ENCODE data around the gene WDFY2. TPM values are rescaled to one million over a fixed set of nuclear protein-coding genes. Genes with fewer than 3 reads are reported as not detected.

Gene WDFY2
- total RNA-seq, 4 donors from 2014 or later = 7.7 to 23.3 (median 18.2) TPM

- DNase-seq = no peak
- intact Hi-C loops (cut with DNase I) = no loop called here
- Histone ChIP-seq H3K36me3 (peaks cover 0 to 36% (median 0%) of the 10 kb centered on the region in 3 donors), H3K4me1 (peaks cover 0 to 40% (median 0%) of the 10 kb centered on the region in 3 donors), H3K27ac (no peak overlapping the region), H3K9me3 (no peaks in the 10 kb centered on the region), H3K27me3 (no peaks in the 10 kb centered on the region), H3K4me3 (no peak overlapping the region)
- no peak for TF ChIP-seq CTCF (IDR thresholded peaks at IDR 0.05)
These were observed 140.5 kb downstream of the WDFY2 start for GRCh38 chr13:51724721-51725120.

DNA sequence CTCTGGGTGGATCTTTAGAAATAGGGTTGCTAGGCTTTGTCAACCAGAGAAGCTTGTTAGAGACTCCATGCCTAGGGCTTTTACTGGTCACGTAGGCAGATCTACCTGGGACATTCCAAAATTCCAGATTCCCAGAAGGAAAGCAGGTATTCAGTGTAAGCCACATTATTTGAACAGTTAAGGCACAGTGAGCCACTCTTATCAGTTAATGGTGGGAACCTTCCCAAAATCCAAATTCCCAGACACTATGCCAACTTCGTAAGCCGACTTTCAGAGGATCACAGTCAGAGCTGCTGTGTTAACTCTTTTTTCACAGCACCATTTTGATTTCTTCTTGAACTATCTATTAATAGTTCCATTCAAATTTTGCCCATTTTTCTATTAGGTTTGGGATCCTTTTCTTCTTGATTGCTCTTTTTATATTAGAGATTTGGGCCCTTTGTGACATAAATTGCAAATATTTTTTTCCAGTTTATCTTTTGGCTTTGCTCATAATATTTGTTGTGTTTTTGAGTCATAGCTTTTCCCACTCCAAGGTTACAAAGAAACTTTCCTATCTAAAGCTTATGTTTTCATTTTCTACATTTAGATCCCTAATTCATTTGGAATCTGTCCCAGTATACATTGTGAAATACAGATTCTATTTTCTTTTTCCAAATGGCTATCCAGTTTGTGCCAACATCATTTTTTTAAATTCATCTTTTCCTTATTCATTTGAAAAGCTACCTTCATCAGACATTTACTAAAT is 142.4 kb downstream of the WDFY2 start:
- H3K27ac ChIP-seq = peak overlapping the region in 2 of 4 donors; percentile 74 to 77
- no peak overlapping the region for H3K4me3 ChIP-seq
- no peaks in the 10 kb centered on the region for H3K27me3 ChIP-seq
- no peak for DNase-seq
- peaks cover 0 to 27% (median 0%) of the 10 kb centered on the region in 3 donors for H3K36me3 ChIP-seq
- no peaks in the 10 kb centered on the region for H3K9me3 ChIP-seq
- WGBS, 2 donors = 57 to 59% methylated on average over 3 of the region's 3 CpGs
- intact Hi-C loops (cut with DNase I) = no loop called here
- TF ChIP-seq CTCF (IDR thresholded peaks at IDR 0.05) (no peak), POLR2A (IDR thresholded peaks at IDR 0.05) (no peak)
- H3K4me1 ChIP-seq = peaks cover 7 to 53% (median 13%) of the 10 kb centered on the region in 3 donors

- Histone ChIP-seq H3K4me1 (peaks cover 7 to 58% (median 14%) of the 10 kb centered on the region in 3 donors), H3K36me3 (peaks cover 0 to 27% (median 0%) of the 10 kb centered on the region in 3 donors), H3K27me3 (no peaks in the 10 kb centered on the region), H3K4me3 (no peak overlapping the region), H3K9me3 (no peaks in the 10 kb centered on the region), H3K27ac (no peak overlapping the region)
- 80 to 82% methylated on average over 8 of the region's 8 CpGs for WGBS, 2 donors
- no peak for DNase-seq
- intact Hi-C loops (cut with DNase I) = no loop called here
- TF ChIP-seq CTCF (IDR thresholded peaks at IDR 0.05) (no peak), POLR2A (IDR thresholded peaks at IDR 0.05) (no peak)
These were observed 143.5 kb downstream of the WDFY2 start for GRCh38 chr13:51727634-51728274.

DNA sequence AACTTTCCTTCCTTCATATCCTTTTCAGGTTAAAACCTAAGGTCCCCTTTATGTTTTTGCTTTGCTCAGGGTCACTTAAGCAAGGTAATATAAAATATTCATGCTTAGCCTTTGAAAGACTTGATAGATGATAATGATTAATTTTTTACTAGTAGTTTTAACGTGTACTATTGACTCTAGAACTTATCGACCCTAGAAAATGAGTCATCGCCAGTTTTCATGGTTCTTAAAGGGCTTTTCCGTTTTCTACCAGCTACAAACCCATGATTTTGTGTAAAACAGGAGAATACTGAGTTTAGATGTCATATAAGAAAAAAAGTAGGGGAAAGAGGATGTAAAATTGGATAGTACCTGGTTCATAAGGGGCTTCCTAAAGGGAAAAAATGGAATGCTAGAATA is 144.0 kb downstream of the WDFY2 start:
- DNase-seq = no peak
- intact Hi-C loops (cut with DNase I) = no loop called here
- Histone ChIP-seq H3K36me3 (peaks cover 0 to 27% (median 0%) of the 10 kb centered on the region in 3 donors), H3K9me3 (no peaks in the 10 kb centered on the region), H3K27ac (peak overlapping the region in 1 of 4 donors; percentile 73), H3K27me3 (no peaks in the 10 kb centered on the region), H3K4me1 (peaks cover 7 to 62% (median 14%) of the 10 kb centered on the region in 3 donors), H3K4me3 (no peak overlapping the region)
- WGBS, 2 donors = 65 to 70% methylated on average over 4 of the region's 4 CpGs
- TF ChIP-seq CTCF (IDR thresholded peaks at IDR 0.05) = no peak
- TF ChIP-seq POLR2A (IDR thresholded peaks at IDR 0.05) = no peak

GRCh38 chr13:51728972-51729371 is 144.7 kb downstream of the WDFY2 start:
- Histone ChIP-seq H3K9me3 (no peaks in the 10 kb centered on the region), H3K4me1 (peaks cover 7 to 69% (median 14%) of the 10 kb centered on the region in 3 donors), H3K4me3 (no peak overlapping the region), H3K36me3 (peaks cover 0 to 27% (median 0%) of the 10 kb centered on the region in 3 donors), H3K27ac (peak overlapping the region in 3 of 4 donors; percentile 50 to 73 (median 69)), H3K27me3 (no peaks in the 10 kb centered on the region)
- 63 to 77% methylated on average over 10 of the region's 10 CpGs for WGBS, 2 donors
- intact Hi-C loops (cut with DNase I) = no loop called here
- TF ChIP-seq POLR2A (IDR thresholded peaks at IDR 0.05) (no peak), CTCF (IDR thresholded peaks at IDR 0.05) (no peak)
- no peak for DNase-seq
